ENCODE measurements around the gene CEBPZ.
A peak's percentile ranks its signal among the peaks of the same experiment; 100 is the strongest.

CEBPZ gene

GRCh38 chr2:37246205-37246604 is 14.8 kb upstream of the CEBPZ start:
- no peak overlapping the region for H3K4me3 ChIP-seq (ENCODE audit: low read depth, low read length)
- H3K36me3 ChIP-seq (replicated peaks) = peaks cover 35% of the 10 kb centered on the region
- DNase-seq = no peak
- no peak overlapping the region for H3K27ac ChIP-seq
- TF ChIP-seq, protein P1, sequence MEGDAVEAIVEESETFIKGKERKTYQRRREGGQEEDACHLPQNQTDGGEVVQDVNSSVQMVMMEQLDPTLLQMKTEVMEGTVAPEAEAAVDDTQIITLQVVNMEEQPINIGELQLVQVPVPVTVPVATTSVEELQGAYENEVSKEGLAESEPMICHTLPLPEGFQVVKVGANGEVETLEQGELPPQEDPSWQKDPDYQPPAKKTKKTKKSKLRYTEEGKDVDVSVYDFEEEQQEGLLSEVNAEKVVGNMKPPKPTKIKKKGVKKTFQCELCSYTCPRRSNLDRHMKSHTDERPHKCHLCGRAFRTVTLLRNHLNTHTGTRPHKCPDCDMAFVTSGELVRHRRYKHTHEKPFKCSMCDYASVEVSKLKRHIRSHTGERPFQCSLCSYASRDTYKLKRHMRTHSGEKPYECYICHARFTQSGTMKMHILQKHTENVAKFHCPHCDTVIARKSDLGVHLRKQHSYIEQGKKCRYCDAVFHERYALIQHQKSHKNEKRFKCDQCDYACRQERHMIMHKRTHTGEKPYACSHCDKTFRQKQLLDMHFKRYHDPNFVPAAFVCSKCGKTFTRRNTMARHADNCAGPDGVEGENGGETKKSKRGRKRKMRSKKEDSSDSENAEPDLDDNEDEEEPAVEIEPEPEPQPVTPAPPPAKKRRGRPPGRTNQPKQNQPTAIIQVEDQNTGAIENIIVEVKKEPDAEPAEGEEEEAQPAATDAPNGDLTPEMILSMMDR (IDR thresholded peaks at IDR 0.05; ENCODE audit: low read depth, low read length, missing control alignments) = no peak
- H3K27me3 ChIP-seq (replicated peaks) = no peaks in the 10 kb centered on the region
- in situ Hi-C loops (cut with HindIII; ENCODE audit: low pct_ligation_motif_present, low sequenced_read_pairs) = no loop called here

- Histone ChIP-seq H3K36me3 (replicated peaks) (peaks cover 34% of the 10 kb centered on the region), H3K27ac (no peak overlapping the region), H3K27me3 (replicated peaks) (no peaks in the 10 kb centered on the region), H3K4me3 (ENCODE audit: low read depth, low read length) (no peak overlapping the region)
- in situ Hi-C loops (cut with HindIII; ENCODE audit: low pct_ligation_motif_present, low sequenced_read_pairs) = no loop called here
- DNase-seq = no peak
- TF ChIP-seq, protein P1 (IDR thresholded peaks at IDR 0.05; ENCODE audit: low read depth, low read length, missing control alignments) = no peak
These were observed 13.4 kb upstream of the CEBPZ start for GRCh38 chr2:37244755-37245154.

DNA sequence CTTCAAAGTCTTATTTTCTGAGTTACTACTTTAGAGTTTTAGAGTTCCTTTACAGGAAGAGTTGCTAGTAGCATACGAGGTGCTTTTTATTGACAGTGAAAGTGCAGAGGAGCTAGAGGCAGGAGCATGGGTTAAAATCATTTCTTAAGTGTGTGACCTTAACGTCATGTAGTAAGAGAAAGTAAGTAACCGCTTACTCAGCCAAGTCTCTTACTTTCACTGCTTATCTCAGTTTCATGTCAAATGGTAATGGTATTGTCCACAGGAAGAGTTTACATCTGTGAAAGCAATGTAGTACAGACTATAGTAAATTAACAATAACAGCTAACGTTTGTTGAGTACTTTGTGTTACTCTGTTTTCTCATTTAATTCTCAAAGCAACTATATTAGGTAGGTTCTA is 12.6 kb upstream of the CEBPZ start:
- in situ Hi-C loops (cut with HindIII; ENCODE audit: low pct_ligation_motif_present, low sequenced_read_pairs) = no loop called here
- Histone ChIP-seq H3K27ac (no peak overlapping the region), H3K4me3 (ENCODE audit: low read depth, low read length) (no peak overlapping the region), H3K27me3 (replicated peaks) (no peaks in the 10 kb centered on the region), H3K36me3 (replicated peaks) (peaks cover 31% of the 10 kb centered on the region)
- DNase-seq = no peak
- TF ChIP-seq, protein P1 (IDR thresholded peaks at IDR 0.05; ENCODE audit: low read depth, low read length, missing control alignments) = no peak

GRCh38 chr2:37243435-37243834 is 12.0 kb upstream of the CEBPZ start:
- TF ChIP-seq, protein P1 (IDR thresholded peaks at IDR 0.05; ENCODE audit: low read depth, low read length, missing control alignments) = no peak
- H3K27me3 ChIP-seq (replicated peaks) = no peaks in the 10 kb centered on the region
- H3K4me3 ChIP-seq (ENCODE audit: low read depth, low read length) = no peak overlapping the region
- in situ Hi-C loops (cut with HindIII; ENCODE audit: low pct_ligation_motif_present, low sequenced_read_pairs) = no loop called here
- no peak overlapping the region for H3K27ac ChIP-seq
- no peak for DNase-seq
- H3K36me3 ChIP-seq (replicated peaks) = peaks cover 29% of the 10 kb centered on the region

DNA sequence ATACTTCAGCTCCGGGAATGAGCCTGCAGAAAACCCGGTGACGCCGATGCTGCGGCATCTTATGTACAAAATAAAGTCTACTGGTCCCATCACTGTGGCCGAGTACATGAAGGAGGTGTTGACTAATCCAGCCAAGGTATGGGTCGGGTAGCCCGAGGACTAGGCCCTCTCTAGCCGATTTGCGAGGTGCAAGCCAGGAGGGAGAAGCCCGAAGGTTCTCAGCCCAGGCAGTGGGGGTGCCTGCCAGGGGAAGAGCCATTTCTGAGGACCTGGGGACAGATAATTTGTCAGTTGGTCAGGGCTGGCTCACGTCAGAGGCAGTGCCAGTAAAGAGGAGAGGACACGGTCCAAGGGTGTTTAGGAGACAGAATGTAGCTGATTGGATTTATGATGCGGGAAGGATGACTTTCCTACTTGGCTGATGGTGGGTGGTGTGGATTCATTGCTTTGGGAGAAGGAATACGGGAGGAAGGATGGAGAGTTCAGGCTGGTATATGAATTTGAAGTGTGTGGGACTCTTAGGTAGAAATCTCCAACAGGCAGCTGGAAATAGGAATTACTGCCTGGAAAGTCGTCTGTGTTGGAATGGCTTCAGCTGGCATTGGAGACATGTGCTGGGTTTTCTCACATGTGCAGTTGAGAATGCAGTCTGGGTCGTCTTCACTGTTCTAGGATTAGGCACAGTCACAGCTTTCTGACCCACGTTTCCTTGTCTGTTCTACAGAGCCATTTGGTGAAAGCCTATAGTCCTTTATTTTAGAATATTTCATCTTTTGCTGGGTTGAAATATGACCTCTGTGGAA is 936 bp upstream of the CEBPZ start:
- H3K27ac ChIP-seq = peak overlapping the region; percentile 97
- DNase-seq = no peak
- H3K36me3 ChIP-seq (replicated peaks) = peaks cover 4% of the 10 kb centered on the region
- no peaks in the 10 kb centered on the region for H3K27me3 ChIP-seq (replicated peaks)
- TF ChIP-seq, protein P1 (IDR thresholded peaks at IDR 0.05; ENCODE audit: low read depth, low read length, missing control alignments) = no peak
- in situ Hi-C loops (cut with HindIII; ENCODE audit: low pct_ligation_motif_present, low sequenced_read_pairs) = no loop called here
- H3K4me3 ChIP-seq (ENCODE audit: low read depth, low read length) = peak overlapping the region; percentile 95

GRCh38 chr2:37230581-37230980 is 815 bp downstream of the CEBPZ start:
- H3K4me3 ChIP-seq (ENCODE audit: low read depth, low read length) = peak overlapping the region; percentile 95
- H3K27me3 ChIP-seq (replicated peaks) = no peaks in the 10 kb centered on the region
- no peak for DNase-seq
- peaks cover 2% of the 10 kb centered on the region for H3K36me3 ChIP-seq (replicated peaks)
- TF ChIP-seq, protein P1 (IDR thresholded peaks at IDR 0.05; ENCODE audit: low read depth, low read length, missing control alignments) = no peak
- in situ Hi-C loops (cut with HindIII; ENCODE audit: low pct_ligation_motif_present, low sequenced_read_pairs) = no loop called here
- H3K27ac ChIP-seq = peak overlapping the region; percentile 97

All from brain microvascular endothelial cell (primary cell).